DMS 273 (cell line): ENCODE measurements around the gene FAM210B.
"Not testable (repeated sequence)": the region's sequence is repeated elsewhere in the genome, so short reads cannot be mapped to it uniquely, and the experiment has no call there.

ENCODE experiments used
- DNase-seq: peaks from one replicate; lab custom pipeline; 2025; ENCODE audit not compliant: unreplicated experiment; lab: John Stamatoyannopoulos, UW

FAM210B gene

DNA sequence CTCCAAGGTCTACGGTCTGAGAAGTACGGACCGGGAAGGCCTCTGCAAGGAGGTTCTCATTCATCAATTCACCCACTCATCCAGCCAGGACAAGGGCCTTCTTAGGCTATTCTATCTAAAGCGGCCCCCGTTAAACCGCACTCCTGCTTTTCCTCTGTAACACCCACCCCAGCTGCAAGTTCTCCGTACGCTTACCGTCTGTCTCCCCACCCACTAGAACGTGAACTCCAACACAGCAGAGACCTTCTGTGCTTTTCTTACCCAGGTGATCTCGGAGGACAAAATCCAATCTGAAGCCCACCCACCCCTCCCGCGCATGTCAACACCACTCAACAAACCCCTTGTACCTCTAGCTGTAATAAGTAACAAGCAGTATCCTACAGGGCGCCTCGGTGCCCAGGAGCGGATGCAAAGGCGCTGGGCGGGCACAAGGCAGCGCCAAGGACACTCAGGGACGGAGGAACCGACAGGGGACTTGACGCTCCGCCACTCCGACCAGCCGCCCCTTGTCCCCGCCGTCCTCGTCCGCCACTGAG, 32.9 kb downstream of the FAM210B start:
- peak; percentile 53 for DNase-seq

DNA sequence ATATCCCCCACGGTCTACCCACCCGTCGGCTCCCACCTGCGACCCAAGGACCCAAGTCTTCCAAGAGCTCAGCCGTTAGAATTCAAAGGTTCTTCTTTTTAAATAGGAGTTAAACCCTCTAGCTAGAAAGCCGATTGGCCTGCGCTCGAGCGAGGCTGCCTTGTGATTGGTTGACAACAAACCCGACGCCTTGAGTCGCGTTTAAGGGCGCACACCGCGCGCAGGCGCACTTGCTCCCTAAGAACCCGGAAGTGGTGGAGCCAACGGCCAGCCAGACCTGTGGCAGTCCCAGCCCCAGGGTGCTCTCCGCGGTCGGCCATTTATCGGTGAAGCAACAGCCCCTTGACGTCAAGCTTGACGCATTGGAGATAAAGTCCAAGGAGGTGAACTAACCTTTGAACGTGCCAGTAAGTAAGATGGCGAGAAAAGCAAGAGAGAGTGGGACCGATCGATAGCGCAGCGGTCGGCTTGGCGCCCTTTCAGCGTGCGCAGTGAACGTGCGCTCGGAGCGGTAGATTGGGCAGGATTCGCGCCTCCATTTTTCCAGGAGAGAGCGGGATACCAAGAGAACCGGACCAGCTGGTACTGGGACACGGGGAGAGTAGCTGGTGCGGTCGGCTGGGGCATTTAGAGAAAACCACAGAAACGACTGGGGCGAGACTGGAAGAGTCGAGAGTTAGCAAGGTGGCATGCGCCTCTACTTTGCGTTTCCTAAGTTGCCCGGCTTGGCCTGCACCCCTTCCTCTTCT, 33.5 kb downstream of the FAM210B start, which contains the start of the genes AURKA and CSTF1:
AURKA (minus strand) TSS at position 84 of the 749 bp plus-strand sequence. CDS start 4,018 bp downstream, outside the sequence.
CSTF1 (plus strand) TSS at position 514 of the 749 bp plus-strand sequence. CDS start 2,908 bp downstream, outside the sequence.
- peak; percentile 99 for DNase-seq

DNA sequence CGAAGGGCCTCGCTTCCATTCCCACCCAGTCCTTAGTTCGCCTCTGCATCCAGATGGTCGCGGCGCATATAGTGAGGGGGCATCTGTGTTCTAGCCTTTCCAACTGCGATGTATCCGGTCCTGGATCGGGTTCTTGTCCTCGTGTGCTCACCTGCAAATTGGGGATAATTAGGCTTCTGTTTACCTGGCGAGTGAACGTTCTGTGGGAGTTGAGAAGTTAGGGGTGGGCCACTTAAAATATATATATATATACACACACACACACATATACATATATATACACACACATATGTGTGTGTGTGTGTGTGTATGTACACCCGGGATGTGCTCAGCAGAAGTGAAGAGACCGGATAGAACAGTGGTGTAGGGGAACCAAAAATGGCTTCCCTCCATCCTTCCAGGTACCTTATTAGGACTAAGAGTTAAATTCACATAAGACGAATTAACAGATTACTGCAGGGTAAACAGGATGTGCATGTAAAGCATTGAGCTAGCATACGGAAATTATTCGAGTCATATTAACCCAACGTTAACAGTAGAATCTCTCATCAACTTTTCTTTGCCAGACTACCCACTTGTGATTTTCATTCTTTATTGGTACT, 34.2 kb downstream of the FAM210B start:
- DNase-seq = peak; percentile 66

DNA sequence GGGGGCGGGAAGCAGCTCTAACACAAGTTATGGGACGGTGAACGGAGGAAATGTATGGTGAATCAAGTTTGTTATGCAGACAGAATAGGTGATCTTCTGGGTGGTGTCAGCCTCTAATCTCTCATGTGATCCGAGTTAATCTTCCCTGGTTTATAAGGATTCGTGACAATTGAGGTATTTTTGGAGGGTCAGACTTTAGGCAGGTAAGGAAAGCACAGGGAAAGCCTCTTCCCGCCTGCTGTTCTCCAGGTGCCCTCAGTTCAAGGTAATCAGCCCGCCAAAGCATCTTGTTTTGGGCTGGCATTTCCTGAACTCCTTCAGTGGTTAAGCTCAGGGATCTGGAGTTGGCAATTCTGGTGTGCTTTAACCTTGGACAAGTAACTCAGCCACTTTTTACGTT, 34.9 kb downstream of the FAM210B start:
- DNase-seq = no peak

DNA sequence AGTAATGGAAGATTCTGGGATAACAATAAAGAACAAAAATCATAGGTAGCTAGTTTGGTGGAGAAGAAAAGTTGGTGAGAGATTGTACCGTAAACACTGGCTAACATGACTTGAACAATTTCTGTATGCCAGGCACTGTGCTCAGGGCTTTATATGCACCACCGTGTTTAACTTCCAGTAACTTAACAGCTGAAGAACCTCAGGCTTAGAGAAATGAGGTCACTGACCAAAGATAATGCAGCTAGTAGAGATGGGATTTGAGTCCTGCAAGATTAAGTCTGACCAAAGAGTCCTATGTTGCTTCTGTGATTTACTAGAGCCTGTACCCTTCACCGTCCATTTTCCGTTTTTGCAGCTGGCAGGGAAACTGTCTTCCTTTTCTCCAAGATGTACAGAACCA, 36.4 kb downstream of the FAM210B start:
- no peak for DNase-seq

DNA sequence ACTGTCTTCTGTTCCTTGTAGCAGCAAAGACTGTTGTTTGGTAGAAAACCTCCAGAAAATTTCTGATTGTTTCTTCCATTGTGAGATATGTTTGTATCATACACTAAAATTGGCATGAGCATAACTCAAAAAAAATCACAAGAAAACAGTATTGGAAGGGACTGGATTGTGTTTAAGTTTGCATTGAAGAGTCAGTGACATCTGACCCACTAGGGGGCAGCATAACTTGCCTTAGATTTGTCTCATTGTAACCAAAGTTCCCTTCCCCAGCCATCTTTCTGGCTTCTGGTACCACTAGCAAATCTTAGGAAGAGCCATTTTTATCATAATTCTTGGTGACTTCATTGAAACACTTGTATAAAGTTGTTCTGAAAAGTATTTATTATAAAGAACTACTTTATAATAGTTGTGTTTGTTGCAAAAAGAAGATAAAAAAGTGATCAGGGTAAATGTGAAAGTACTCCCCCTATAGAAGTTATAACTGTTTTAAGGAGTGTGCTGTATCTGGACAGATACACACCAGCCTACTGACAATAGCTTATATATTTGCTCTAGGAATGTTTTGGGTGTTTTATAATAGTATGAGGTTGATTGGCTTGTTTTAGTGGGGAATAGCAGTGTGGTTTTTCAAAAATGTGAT, 41.3 kb downstream of the FAM210B start:
- DNase-seq = peak; percentile 80

DNA sequence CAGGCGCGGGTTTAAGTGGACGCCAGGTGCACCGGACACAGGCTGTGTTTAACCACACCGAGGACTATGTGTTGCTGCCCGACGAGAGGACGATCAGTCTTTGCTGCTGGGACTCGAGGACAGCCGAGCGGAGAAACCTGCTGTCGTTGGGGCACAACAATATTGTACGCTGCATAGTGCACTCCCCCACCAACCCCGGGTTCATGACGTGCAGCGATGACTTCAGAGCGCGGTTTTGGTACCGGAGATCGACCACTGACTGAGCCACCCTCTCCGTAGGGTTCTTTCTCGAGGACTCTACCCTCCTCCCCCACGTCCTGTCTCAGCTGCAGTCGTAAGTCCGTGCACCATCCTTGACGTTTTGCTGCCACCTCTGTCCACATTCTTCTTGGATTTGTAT, 44.7 kb downstream of the FAM210B start:
- no peak for DNase-seq

DNA sequence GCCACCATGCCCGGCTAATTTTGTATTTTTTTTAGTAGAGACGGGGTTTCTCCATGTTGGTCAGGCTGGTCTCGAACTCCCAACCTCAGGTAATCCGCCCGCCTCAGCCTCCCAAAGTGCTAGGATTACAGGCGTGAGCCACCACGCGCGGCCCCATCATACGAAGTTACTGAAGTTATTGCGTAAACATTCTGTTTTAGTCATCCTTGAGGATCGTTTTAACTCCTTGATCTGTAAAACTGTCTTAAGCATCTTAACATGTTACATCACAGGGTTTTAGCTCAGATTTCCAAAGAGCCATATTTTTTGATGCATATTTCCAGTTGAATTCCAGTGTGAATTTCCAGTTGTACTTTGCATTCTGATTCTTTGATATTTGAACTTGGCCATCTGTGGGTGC, 46.6 kb downstream of the FAM210B start:
- not testable (repeated sequence) for DNase-seq

DNA sequence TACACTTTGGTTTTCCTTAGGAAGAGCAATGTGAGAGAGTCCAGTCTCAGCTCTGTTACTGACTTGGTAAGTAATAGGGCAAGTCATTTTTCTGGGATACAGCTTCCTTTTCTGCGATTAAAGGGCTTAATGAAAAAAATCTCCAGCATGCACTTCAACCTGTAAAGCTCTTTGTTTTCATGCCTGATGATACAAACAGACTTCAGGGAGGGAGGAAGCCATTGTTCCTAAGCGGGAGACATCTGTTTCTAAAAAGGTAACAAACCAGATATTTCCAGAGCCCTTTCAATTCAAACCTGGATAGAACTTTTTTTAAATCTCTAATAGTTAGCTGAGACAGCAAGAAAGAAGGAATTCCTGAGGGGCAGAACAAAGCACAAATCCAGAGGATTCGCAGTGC, 48.1 kb downstream of the FAM210B start:
- no peak for DNase-seq

DNA sequence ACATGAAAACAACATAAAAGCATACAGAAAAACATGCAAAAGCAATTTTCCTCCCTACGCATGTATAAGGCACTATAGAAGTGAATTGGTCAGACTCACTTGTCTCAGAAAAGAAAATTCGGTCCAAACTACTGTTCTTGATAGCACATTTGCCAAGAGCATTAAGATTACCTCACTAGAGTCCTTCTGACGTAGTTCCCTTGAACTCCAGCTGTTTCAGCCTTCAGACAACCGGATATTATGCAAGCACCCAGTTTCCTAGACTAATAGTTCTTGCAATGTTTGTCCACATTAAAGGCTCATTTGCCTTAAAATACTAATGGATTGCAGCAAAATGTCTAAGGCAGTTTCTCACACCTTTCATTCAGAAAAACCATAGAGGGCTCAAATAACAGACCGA, 50.7 kb downstream of the FAM210B start:
- no peak for DNase-seq

DNA sequence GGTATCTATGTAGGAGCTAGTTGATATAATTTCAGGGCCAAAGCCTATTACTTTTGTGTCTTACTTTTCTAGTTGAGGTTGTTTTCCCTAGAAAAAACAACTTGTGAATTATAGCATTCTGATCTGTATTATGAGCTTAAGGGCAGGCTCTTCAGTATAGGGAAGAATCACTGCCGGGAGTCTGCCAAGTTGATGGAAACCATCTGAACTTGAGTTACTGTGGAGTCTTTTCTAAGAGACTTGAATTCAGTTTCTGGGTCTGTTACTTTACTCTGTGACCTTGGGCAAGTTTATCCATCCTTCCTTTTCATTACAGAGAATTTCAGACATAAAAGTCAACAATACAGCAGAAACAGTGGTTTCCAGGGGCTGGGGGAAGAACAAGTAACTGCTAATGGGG, 51.2 kb downstream of the FAM210B start:
- no peak for DNase-seq

DNA sequence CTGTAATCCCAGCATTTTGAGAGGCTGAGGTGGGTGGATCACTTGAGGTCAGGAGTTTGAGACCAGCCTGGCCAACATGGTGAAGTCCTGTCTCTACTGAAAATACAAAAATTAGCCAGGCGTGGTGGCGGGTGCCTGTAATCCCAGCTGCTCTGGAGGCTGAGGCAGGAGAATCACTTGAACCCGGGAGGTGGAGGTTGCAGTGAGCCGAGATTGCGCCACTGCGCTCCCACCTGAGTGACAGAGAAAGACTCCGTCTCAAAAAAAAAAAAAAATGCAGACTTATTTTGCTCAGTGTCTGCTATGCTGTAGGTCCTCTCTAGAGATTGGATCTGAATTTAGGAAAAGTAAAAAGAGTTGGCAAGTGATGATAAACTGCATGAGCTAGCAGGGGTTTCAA, 52.5 kb downstream of the FAM210B start:
- not testable (repeated sequence) for DNase-seq

DNA sequence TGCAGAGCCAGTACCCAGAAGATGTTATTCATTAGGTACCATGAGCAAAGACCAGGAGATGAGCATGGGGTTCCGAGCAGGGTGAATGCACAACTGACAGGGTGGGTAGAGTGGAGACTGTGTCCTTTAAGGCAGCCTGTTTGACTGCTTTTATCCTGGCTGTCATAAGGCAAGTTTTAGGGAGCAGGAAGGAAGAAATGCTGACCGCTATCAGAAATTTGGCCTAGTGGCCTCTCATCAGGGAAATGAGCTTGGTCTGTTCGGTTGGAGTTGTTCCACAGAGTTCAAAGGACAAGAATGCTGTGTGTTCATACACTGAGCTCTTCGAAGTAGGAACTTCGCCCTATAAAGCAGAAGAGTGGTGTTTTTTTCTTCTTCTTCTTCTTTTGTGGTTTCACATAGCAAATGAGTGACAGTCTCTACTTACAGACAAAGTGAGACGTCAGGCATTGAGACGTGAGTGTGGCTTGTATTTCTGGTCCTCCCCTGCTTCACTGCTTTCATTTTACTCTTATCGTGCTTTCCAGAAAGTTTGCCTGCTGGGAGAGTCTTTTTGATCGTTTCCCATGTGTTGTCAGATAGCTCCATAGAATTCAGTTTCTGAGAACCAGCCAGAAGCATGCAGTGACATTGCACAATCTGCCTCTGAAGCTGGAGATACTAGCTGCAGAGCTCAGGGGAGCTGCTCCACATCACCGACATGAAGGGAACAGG, 53.1 kb downstream of the FAM210B start, which contains the start of gene CASS4:
CASS4 (plus strand) TSS at position 502 of the 714 bp plus-strand sequence; CDS start at position 701, 199 bp downstream.
- no peak for DNase-seq

DNA sequence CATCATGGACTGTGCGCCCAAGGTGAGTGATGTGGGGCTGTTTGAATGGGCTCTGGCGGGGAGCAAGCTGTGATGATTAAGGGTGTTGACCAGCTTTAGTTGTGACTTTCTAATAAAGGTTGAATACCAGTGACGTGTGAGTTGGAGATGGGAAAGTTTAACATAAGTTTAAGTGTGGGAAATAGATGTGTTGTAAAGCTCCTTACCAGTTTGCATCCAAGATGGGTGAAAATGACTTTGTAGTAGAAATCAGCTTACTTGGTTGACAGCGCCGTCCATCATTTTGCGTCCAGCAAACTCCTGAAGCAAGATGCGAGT, 53.7 kb downstream of the FAM210B start:
- DNase-seq = no peak

DNA sequence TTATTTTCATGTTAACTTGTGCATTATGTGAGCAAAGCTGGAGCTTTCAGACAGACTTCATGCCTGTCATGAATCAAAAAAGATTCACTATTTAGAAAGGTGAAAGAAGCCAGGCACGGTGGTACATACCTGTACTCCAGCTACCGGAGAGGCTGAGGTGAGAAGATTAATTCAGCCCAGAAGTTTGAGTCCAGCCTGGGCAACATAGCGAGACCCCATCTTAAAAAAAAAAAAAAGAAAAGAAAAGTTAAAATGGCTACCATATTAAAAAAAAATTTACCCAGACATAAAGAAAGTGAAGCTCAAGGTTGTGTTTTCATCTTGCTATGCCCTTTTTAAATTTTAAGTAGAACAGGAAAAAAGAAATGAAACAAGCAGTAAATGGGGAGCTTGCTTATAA, 54.2 kb downstream of the FAM210B start:
- no peak for DNase-seq

DNA sequence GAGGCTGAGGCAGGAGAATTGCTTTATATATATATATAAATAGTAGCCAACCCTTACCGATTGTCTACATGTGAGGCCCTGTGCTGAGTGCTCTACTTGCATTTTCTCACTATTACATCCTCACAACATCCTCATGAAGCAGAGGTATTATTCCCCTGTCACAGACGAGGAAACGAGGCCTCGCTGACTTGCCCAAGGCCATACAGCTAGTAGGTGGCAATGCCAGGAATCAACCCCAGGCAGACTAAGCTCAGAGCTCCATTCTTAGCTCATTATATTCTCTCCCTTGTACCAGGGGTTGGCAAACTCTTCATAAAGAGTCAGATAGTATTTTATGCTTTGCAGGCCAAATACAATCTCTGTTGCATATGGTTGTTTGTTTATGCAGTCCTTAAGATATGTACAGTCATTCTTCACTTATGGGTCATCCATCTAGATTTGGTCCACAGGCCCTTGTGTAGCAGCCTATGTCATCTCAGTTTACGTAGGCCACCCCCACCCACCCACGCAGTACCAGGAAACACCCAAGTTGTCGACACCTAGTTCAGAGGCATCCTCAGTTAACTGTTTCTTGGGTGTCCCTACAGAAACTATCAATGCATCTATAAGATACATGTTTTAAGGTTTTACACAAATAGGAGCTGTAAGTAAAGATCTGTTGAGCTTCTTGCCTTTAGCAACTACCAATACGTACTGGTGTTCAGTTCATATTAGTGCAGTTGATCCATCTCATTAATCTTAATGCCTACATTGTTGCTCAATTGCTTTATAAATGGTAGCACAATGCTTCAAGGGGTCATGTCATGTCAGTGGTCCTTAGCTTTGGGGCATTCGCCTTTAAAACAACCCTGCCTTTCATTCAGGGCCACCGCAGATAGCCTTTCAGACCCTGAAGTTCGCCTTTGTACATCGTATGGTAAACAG, 56.3 kb downstream of the FAM210B start:
- DNase-seq = no peak

DNA sequence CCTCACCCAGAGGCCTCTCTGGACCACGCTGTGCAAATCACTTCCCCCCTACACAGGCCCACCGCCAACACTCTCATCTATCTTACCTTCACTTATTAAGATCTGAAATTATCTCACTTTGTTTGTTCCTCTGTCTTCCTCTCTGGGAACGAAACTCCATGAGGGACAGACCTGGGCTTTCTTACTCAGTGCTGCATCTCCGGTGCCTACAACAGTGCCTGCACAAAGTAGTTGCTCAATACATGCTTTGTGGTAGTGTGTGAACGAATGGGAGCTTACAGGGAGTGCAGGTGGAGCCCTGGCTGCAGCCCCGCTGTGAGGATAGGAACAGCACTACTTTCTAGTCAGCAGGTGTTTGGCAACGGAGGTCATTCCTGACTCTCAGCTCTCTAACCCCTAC, 58.6 kb downstream of the FAM210B start:
- DNase-seq = no peak

DNA sequence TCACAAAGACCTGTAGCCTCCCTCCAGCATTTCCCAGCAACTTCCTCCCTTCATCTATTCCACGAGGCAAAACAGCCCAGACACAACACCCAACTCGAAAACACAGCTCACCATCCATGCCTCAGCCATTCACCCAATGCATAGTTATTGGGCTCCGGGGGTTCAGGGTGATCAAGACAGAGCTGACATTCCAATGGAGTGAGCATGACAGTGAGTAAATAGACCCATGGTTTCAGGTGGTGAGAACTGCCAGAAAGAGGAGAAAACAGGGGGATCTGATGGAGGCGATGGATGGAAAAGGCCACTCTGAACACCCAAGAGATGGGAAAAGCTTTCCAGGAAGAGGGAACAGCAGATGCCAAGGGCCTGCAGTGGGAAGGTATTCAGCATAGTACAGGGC, 59.1 kb downstream of the FAM210B start:
- DNase-seq = no peak
